Measurements from ENCODE around the gene AKR1C2.
"Not testable (repeated sequence)": the region's sequence is repeated elsewhere in the genome, so short reads cannot be mapped to it uniquely, and the experiment has no call there.

The AKR1C2 gene

GRCh38 chr10:5023177-5023805 is 19.6 kb upstream of the AKR1C2 start:
- DNase-seq, result no peak

DNA sequence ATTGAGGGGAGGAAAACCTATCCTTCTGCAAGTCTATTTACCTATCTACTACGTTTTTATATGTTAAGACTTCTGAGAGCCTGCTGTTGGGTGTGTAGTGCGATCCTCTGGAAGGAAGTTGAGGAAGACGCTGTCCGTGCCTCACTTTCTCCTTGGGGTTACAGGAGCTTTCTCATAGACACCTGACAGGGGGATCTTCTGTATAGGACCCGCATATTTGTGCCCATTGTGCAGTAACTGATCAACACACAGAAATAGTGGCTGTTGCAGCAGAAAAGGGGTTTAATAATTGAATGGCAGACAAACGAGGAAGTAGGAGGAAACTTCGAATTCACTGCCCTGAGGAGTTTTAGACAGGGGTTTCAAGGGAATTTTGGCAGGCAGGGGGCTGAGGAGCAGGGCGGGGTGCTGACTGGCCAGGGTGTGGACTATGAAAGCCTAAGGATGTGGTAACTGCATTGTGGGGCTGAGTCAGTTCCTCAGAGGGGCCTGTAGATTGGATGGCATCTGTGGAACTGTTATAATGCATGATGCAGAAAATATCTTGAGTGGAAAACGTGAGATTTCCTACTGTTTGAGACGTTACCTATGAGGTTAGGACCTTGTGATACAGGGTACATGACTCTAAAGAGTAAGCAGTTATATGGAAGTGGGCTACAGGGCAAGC is 18.1 kb upstream of the AKR1C2 start:
- not testable (repeated sequence) for DNase-seq

DNA sequence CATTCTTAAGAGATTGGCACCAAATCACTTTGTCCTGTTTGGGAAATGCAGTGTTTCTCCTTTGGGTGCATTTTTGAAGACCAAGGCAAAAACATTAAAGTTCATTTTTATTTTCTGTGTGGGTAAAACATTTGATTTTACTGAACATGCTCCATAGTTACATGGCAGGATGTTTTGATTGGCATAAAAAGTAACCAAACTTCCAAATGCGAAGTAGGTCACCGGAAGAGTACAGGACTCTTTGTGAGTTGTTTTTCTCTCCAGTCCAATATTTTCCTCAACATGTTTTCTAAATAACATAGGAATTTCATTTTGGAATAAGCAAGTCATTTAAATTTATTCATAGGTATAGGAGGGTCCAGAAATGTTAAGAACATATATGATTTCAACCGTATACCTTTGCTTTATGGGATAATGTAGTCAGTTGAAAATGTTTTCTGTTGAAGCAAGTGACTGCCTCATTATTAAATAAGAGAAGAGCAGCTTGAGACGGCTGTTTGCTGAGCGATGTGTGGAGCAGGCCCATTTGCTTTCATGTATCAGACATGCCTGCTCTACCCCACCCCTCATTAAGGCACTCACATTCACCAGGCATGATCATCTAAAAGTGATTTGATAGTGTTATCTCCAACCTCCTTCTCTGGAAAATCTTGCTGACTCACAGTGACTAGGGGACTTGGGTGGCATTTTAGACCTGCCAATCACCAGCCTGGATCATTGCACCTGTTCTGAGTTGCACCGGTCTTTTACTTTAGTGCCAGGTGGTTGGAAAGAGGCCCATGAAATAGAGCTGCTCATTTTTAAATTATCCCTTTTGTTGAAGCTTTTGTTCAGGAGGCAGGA is 16.3 kb upstream of the AKR1C2 start:
- DNase-seq, result not testable (repeated sequence)

DNA sequence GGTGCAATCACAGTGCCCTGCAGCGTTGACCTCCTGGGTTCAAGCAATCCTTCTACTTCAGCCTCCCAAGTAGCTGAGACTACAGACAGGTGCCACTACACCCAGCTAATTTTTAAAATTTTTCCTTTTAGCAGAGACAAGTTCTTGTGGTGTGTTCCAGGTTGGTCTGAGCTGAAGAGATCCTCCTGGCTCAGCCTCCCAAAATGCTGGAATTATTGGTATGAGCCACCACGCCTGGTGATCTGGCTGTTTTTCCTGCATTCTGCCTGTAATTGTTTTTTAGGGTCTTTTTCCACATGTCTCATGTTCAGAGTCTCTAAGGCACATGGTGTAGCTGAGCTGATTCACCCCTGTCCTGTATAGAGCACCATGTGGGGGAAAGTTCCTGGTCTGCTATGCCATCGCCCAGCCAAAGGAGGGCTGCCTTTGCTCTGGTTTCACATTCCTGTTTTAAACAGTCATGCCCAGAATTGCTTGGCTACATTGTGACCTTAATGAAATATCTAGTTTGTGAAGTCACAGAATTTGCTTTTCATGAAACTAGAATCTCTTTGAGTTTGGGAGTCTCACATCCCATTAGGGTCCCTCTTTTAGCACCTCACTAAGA is 15.1 kb upstream of the AKR1C2 start:
- DNase-seq, result not testable (repeated sequence)

DNA sequence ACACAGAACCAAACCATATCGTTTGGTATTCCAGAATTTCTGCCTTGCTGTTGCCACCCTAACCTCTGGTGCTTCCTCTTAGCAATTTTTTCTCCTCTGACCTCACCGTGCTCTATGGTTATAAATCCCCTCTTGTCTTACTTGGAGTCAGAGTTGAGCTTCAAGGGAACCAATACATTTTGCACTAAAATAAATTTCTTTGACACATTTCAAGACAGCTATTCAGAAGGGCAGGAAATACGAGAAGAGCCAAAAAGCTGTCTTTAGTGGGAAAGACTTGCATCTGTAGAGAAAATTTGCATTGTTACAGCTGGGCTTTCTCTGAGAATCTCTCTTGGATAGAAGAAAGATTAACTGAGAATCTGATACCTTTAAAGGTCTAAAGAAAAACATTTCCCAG is 14.5 kb upstream of the AKR1C2 start:
- DNase-seq, result no peak

DNA sequence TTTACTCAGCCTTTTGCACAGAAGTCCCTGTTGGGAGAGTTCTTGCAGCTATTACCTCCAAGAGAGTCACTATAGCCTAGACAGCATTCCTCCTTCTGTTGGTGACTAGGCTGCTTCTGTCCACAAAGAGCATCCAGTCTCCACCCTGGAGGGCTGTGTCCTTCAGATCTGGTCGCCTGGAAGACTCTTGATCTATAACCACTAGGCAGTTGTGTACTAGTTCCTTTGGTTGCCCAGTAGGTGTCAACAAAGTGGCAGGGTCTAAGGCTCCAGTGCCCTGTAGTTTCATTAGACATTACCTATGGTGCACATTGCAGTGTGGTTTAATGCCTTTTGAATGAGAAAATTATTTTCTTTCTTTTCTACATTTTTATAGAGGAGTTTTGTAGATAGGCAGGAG is 11.3 kb upstream of the AKR1C2 start:
- DNase-seq, result no peak

DNA sequence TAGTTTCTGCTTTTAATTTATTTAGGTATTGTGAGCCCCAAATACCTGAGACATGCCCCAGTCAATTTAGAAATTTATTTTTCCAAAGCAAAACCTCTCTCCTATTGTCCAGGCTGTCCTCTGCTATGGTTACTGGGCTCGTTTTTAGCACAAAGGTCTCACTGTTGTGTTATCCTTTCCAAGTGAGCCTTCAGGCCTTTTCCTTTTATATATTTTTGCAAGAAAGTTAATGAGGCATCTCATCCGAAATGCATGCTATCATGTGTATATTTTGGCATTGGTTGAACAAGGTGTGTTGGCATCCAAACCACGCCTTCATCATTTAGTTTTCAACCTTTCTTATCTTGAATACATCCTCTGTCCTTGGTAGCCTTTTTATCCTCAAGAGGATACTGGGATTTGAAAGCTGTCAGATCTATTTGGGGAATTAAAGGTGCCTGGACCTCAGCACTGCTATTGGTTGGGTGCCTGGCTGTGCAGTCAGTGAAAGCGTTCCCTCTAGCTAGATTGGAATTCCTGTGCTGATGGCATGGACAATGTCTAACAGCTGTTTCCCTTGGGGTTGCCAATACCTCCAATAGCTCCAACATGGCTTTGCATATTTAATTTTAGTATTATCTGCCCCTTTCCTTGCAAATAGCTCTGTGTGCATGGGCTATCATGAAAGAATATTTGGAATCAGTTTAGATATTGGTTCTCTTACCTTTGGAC is 10.7 kb upstream of the AKR1C2 start:
- DNase-seq, result not testable (repeated sequence)

DNA sequence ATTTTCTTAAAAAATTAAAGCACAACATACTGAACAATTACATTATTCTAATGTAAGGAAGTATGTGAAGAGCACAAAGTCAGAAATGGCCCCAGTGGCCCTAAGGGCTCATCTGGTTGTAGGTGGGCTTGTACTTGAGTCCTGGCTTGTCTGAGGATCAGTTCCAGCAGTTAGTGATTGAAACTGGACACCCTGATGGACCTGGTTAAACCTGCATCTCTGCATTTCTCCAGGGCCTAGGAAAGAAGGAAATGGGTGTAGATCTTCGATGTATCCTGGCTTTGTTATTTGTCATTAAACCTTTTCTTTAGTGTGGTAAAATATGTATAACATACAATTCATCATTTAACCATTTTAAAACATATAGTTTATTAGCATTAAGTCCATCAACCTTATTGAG is 9.7 kb upstream of the AKR1C2 start:
- DNase-seq, result no peak

DNA sequence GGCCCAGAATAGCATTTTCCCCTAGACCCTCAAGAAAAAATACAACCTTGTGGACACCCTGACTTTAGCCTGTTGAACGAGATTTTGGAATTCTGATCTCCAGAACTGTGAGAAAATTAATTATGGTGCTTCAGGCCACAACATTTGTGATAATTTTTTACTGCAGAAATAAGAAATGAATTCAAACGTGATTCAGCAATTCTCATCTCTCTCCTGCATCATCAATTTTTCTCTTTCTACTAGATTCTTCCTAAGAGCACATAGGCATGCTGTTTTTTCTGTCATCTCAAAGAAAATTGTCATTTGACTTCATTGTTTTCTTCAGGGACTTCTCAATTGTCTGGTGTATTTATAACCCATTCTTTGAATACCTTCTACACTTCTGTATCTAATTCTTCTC is 8.9 kb upstream of the AKR1C2 start:
- no peak for DNase-seq

GRCh38 chr10:5011392-5011791 is 7.7 kb upstream of the AKR1C2 start:
- not testable (repeated sequence) for DNase-seq

- not testable (repeated sequence) for DNase-seq
Observed at GRCh38 chr10:5010043-5010442, 6.4 kb upstream of the AKR1C2 start.

DNA sequence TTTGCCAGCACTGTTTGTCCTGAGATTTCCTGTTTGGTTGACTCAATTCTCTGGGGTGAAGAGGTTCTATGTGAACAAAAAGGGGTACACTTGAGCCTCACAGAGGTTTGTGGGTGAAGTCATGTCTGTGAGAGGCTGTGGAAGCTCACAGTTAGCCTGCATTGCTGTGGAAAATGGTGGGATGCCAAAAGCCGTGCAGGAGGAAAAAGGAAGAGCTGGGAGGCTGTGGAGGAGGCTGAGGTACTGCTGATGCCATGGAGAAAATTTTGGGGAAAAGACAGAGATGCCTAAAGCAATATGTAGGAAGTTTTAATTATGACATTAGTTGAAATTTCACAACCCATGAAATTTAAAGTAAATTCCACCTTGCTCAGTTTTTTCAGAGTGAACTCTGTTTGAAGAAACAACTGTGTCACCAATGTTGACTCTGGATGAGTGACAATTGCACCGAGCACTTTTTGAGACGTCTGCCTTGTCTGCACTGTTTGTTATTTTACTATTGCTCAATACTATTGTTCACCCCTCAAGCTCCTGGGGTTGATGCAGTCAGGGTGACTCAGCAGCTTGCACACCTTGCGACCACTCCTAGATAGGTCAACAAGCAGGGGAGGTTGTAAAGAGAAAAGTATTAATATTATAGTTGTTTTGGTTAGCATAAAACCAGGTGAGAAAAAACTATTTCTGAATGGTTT is 5.3 kb upstream of the AKR1C2 start:
- not testable (repeated sequence) for DNase-seq

DNA sequence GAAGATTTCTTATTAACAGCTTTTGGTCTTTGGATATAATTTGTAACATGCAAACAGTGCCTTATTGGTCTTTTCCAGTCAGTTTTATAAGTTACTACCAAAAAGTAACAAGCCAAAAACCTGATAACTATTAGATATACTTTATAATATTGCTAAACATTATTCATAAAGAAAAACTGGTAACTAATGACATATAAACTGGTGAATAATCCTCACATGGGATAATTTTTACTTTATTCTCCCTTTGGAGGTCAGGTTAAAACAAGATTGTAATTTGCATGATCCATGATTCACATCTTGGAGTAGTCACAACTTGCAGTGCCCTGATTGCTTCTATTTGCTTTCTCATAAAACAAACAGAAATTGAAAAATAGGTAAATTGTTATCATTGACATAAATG is 844 bp upstream of the AKR1C2 start:
- not testable (repeated sequence) for DNase-seq

- not testable (repeated sequence) for DNase-seq
Observed at GRCh38 chr10:5004030-5004385, 351 bp upstream of the AKR1C2 start.

- no peak for DNase-seq
Observed at GRCh38 chr10:5002013-5002727, 1.5 kb downstream of the AKR1C2 start.

GRCh38 chr10:4998671-4999070 is 5.0 kb downstream of the AKR1C2 start:
- no peak for DNase-seq

DNA sequence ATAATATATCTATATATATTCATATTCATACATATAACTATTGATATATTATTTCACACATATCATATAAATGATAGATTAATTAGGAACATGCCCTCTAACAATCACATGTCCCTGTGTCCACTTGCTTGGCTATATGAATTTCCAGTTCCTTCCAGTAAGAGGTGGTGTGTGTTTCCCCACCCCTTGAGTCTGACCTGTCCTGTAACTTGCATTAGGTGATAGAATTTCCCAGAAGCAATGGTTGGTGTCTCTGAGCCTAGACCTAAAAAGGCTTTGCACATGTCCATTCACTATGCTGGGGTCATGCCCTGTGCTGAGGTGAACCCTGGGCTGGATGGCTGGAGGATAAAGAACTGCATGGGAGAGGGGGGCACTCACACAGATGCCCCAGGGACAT is 9.4 kb downstream of the AKR1C2 start:
- DNase-seq, result not testable (repeated sequence)

DNA sequence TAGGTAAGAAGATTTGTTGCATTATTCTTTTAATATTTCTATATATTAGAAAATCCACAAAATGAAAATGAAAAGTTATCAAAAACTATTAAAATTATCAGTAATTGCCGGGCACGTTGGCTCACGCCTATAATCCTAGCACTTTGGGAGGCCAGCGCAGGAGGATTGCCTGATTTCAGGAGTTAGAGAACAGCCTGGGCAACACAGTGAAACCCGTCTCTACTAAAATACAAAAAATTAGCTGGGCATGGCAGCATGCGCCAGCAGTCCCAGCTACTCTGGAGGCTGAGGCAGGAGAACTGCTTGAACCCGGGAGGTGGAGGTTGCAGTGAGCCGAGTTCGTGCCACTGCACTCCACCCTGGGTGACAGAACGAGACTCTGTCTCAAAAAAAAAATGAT is 11.1 kb downstream of the AKR1C2 start:
- not testable (repeated sequence) for DNase-seq

GRCh38 chr10:4991463-4991862 is 12.2 kb downstream of the AKR1C2 start:
- DNase-seq, result not testable (repeated sequence)

DNA sequence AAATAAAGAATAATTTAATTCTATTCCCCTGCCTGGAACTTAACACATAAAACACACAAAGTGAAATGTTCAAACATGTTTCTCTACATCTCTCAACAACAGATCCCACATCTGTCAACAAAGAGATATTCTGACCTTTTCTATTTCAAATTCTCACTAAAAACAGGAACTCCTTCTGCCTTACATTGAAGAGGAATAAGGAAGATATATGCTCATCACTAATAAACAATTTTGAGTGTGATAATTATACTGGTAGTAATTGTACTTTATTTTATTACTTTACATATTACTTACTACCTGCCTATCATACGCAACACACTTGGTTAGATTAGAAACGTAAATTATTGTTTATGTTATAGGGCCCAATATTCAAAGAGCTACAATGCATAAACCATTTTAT is 13.4 kb downstream of the AKR1C2 start:
- no peak for DNase-seq

- not testable (repeated sequence) for DNase-seq
Observed at GRCh38 chr10:4988000-4988641, 15.5 kb downstream of the AKR1C2 start.
